Measurements from ENCODE around the gene HPS5.
"Not testable (repeated sequence)": the region's sequence is repeated elsewhere in the genome, so short reads cannot be mapped to it uniquely, and the experiment has no call there.

Gene HPS5

GRCh38 chr11:18267335-18268133 lies 54.4 kb downstream of the HPS5 start:
- DNase-seq = not testable (repeated sequence)

DNA sequence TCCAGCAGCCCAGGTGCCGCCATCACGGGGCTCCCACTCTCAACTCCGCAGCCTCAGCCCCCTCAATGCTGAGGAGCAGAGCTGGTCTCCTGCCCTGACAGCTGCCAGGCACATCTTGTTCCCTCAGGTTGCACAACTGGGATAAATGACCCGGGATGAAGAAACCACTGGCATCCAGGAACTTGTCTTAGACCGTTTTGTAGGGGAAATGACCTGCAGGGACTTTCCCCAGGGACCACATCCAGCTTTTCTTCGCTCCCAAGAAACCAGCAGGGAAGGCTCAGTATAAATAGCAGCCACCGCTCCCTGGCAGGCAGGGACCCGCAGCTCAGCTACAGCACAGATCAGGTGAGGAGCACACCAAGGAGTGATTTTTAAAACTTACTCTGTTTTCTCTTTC lies 56.0 kb downstream of the HPS5 start, which contains the start of gene SAA1:
TSS of gene SAA1 (plus strand) at position 316 of the 400 bp plus-strand sequence. CDS start 624 bp downstream, outside the sequence.
- DNase-seq = no peak

DNA sequence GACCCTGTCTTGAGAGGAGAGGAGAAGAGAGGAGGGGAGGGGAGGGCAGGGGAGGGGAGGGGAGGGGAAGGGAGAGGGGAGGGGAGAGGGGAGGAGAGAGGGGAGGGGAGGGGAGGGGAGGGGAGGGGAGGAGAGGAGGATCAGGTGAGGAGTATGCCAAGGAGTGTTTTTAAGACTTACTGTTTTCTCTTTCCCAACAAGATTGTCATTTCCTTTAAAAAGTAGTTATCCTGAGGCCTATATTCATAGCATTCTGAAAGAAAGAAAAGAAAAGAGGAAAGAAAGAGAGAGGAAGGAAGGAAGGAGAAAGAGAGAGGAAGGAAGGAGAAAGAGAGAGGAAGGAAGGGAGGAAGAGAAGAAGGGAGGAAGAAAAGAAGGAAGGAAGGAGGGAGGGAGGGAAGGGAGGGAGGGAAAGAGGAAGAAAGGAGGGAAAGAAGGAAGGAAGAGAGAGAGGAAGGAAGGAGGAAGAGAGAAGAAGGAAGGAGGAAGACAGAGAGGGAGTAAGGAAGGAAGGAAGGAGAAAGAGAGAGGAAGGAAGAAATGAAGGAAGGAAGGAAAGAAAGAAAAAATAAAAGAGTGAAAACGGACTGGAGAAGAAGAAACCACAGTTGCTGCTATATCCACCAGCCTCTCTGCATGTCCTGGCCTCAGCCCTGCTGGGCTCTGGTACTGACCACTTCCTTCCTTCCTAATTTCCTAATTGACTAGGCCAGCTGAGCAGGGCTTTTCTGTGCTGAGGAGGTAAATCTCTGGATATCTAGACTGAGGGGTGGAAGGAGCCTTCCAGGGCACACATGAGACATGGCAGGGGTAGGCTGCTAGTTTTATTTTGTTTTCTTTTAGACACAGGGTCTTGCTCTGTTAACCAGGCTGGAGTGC lies 57.0 kb downstream of the HPS5 start:
- DNase-seq = no peak

- DNase-seq = no peak
Measured at GRCh38 chr11:18264035-18264434, 57.9 kb downstream of the HPS5 start.

DNA sequence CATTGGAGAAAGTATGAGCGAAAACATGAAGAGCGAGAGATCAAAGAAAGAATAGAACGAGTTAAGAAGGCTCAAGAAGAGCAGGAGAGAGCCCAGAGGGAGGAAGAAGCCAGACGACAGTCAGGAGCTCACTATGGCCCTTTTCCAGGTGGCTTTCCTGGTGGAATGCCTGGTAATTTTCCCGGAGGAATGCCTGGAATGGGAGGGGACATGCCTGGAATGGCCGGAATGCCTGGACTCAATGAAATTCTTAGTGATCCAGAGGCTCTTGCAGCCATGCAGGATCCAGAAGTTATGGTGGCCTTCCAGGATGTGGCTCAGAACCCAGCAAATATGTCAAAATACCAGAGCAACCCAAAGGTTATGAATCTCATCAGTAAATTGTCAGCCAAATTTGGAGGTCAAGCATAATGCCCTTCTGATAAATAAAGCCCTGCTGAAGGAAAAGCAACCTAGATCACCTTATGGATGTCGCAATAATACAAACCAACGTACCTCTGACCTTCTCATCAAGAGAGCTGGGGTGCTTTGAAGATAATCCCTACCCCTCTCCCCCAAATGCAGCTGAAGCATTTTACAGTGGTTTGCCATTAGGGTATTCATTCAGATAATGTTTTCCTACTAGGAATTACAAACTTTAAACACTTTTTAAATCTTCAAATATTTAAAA lies 59.1 kb downstream of the HPS5 start:
- not testable (repeated sequence) for DNase-seq

DNA sequence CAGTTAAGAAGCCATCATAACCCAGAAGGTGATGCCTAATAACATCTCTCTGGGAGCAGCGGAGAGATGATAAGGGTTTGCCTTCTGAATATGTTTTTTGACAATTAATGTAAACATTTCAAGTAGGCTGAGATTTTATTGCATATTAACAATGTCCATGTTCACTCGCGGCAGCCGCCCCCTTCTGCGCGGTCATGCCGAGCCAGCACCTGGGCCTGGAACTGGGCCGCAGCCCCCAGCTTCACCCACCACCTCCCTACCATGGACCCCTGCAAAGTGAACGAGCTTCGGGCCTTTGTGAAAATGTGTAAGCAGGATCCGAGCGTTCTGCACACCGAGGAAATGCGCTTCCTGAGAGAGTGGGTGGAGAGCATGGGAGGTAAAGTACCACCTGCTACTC lies 60.2 kb downstream of the HPS5 start:
- DNase-seq = no peak

DNA sequence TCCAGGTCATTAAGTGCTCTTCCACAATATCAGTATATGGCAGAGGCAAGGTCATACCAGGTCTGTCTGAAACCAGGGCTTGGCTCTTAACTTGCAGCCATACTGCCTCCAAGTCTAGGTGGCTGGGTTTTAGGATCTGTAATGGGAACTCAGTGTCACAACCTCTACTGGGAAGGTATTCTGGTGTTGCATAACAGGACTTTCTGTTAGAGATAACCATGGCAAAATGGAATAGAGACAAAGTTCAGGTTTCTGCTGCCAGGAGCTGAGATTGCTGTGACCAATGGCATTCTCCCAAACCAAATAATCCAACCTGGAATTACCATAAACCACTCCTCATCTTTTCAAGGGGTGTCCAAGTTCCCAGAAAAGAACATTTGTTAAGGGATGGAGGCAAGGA lies 62.7 kb downstream of the HPS5 start:
- no peak for DNase-seq

DNA sequence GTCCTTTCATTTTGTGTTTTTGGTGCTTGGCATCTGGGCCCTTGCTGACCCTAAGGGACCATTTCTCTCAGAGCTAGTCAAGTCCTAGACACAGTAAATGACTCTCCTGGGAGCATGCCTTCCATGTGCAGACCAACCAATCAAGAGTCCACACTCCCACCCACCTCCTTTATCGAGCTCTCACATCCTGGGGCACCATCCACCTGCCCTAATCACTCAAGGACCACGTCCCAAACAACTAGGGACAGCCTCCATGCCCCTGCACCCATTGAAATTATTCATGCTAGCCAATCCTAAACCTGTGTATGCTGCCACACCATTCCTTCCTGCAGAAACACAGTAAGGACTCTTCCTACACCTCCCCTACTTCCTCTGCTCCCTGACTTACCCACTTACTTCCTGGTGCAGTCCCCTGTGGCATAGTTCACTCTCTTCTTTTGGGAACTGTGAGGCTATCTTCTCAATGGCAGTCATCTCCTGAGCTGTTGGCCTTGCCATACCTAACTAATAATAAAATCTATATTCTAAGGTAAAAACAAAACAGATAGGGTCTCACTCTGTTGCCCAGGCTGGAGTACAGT lies 67.1 kb downstream of the HPS5 start:
- no peak for DNase-seq

DNA sequence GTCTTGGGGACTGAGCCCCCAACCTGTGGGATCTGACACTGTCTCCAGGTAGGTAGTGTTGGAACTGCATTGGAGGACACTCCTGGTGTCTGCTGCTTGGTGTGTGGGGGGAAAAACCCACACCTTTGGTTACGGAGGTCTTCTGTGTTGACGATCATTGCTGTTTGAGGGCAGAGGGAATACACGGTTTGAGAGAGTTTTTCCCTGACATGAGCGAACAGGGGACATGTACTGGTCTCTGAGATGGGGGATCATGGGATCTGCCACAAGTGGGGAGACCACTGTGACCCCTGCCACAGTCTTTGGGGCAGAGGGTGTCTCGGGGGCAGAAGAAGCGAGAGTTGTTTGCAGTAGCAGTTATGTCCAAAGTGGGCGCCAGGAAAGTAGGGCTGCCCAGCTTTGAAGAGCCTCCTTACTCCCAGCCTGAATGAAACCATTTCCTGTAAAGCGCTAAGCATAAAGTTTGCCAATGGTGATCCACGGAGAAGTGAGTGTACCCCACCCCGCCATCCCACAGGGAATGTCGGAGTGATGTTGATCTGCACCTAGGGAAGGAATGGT lies 68.1 kb downstream of the HPS5 start:
- no peak for DNase-seq

GRCh38 chr11:18253233-18253632 lies 68.7 kb downstream of the HPS5 start:
- no peak for DNase-seq

DNA sequence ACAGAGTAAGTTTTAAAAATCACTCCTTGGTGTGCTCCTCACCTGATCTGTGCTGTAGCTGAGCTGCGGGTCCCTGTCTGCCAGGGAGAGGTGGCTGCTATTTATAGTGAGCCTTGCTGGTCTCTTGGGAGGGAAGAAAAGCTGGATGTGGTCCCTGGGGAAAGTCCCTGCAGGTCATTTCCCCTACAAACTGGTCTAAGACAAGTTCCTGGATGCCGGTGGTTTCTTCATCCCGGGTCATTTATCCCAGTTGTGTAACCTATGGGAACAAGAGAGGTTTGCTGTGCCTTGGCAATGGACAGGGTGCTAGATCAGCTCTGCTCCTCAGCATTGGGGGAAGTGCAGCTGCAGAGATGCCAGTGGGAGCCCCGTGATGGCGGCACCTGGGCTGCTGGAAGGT lies 73.4 kb downstream of the HPS5 start, which contains the start of gene SAA2:
TSS of gene SAA2 (minus strand) at position 108 of the 400 bp plus-strand sequence. CDS start 657 bp downstream, outside the sequence.
- no peak for DNase-seq

- DNase-seq = not testable (repeated sequence)
Measured at GRCh38 chr11:18247191-18247581, 74.8 kb downstream of the HPS5 start.

DNA sequence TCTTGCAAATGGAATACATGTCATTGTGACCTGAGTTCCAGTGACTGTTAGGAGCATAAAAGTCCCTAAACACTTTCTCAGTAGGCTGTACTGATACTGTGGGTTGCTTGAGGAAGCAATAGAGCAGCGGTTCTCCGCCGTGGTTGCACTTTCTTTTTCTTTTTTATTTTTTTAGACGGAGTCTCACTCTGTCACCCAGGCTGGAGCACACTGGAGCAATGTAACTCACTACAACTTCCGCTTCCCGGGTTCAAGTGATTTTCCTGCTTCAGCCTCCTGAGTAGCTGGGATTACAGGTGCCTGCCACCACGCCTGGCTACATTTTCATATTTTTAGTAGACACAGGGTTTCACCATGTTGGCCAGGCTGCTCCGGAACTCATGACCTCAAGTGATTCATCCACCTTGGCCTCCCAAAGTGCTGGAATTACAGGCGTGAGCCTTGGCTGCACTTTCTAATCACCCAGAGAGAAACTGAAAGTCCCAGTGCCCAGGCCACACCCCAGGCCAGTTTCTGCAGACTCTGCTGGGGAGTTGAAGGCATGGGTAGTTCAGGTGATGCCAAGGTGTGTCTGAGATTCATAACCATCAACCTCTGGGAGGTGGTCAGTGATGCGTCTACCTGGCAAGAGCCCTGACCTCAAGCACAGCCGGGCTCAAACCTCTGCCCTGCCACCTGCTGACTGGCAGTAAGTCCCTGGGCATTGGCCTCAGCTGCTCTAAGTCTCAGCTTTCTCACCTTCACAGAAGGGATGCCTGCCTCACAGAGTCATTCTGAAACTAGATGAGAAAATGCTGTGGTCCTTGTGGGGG lies 75.4 kb downstream of the HPS5 start:
- DNase-seq = not testable (repeated sequence)

DNA sequence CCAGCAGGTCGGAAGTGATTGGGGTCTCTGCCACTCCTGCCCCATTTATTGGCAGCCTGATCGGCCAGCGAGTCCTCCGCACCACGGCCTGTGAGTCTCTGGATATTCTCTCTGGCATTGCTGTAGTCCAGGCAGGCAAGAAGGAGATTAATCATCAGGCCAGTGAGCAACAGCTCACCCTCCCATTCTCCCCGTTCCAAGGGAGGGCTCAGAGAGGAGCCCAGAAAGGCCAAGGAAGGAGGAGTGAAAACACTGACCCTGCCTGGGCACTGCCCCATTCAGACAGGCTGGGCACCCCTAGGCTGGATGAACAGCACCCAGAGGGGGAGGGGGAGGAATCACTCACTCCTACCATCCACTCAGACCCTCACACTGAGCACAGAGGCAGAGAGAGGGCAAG lies 76.5 kb downstream of the HPS5 start:
- no peak for DNase-seq

GRCh38 chr11:18243783-18244362 lies 78.1 kb downstream of the HPS5 start:
- DNase-seq = peak; percentile 34

GRCh38 chr11:18239655-18240054 lies 82.3 kb downstream of the HPS5 start:
- no peak for DNase-seq

DNA sequence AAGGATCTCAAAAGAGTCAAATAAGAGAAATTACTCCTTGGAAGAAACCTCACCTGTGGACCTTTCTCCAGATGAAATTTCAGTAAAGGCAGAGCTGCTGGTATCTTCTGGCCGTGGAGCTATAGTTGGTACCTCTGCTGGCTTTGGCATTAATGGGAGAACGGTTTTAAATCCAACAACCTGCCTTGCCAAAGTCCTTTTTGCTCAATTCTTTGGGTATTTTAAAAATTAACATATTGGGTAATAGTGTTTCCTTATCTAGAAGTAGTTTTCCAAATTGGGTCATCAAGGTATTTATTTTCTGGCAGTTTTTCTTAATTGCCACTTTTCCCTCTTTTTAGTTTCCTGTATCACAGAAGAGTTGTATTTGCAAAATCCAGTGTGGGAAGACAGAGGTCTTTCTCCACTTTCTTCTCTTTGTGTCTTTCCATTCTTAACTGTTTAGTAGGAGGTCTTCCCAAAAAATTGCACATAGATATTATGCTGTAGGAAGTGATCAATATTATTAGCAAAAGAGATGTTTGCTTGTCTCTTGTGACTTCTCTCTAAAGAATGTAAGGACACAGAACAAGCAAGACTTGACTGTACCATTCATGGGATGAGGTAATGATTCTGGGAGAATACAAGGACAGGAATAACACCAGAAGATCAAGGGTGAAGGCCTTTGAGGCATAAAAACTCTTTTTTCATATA lies 85.1 kb downstream of the HPS5 start, which contains the start of gene SAA4:
TSS of gene SAA4 (minus strand) at position 139 of the 693 bp plus-strand sequence. CDS start 876 bp downstream, outside the sequence.
- DNase-seq = no peak

- no peak for DNase-seq
Measured at GRCh38 chr11:18235394-18236334, 86.3 kb downstream of the HPS5 start.

GRCh38 chr11:18233912-18234311 lies 88.0 kb downstream of the HPS5 start:
- DNase-seq = no peak

Data from DMS153 (cell line).